Sigmoid colon (tissue), 7 donors: ENCODE results near the gene RARA. TPM values are rescaled to one million over a fixed set of nuclear protein-coding genes. Genes with fewer than 3 reads are reported as not detected.
"Not testable (repeated sequence)": the region's sequence is repeated elsewhere in the genome, so short reads cannot be mapped to it uniquely, and the experiment has no call there.

ENCODE experiments used
- DNase-seq: peaks from one replicate; pipeline ENCODE4 v3.0.0-alpha.2; 2019
- H3K27ac ChIP-seq, 4 donors: fragments of 200-600 bp; sonication (generic); one replicate each; pipeline ENCODE4 v1.5.1; 2016 to 2019; ENCODE audit warnings: mild to moderate bottlenecking in 1 of 4
- H3K27me3 ChIP-seq, 3 donors: fragments of 200-600 bp; sonication (generic); one replicate each; pipeline ENCODE4 v1.5.1; 2019; ENCODE audit warnings: mild to moderate bottlenecking in 1 of 3
- H3K36me3 ChIP-seq, 4 donors: fragments of 200-600 bp; sonication (generic); one replicate each; pipeline ENCODE4 v1.5.1; 2016 to 2019
- H3K4me1 ChIP-seq, 4 donors: fragments of 200-600 bp; sonication (generic); one replicate each; pipeline ENCODE4 v1.5.1; 2017 to 2019
- H3K4me3 ChIP-seq, 4 donors: fragments of 200-600 bp; sonication (generic); one replicate each; pipeline ENCODE4 v1.5.1; 2017 to 2019; ENCODE audit warnings: mild to moderate bottlenecking in 2 of 4, moderate library complexity in 1 of 4
- H3K9me3 ChIP-seq, 4 donors: fragments of 200-600 bp in 3 of 4; sonication (generic) in 3 of 4; one replicate each; pipeline versions ENCODE4 v1.5.1 to v1.6.1; 2013 to 2019
- CTCF ChIP-seq, 4 experiments: fragments of 450-650 bp in 3 of 4; fragments of 200-600 bp in 1 of 4; IDR thresholded peaks; one replicate each; pipeline ENCODE4 v1.5.1; 2016 to 2019; ENCODE audit warnings: antibody characterized with exemption in 4 of 4, mild to moderate bottlenecking in 3 of 4, moderate library complexity in 2 of 4
- EP300 ChIP-seq, 4 donors: sonication (generic); formaldehyde crosslinking; IDR thresholded peaks; one replicate each; pipeline ENCODE4 v1.6.1; 2017; ENCODE audit warnings: antibody characterized with exemption in 4 of 4
- POLR2A ChIP-seq, 2 donors: fragments of 450-650 bp; IDR thresholded peaks; one replicate each; pipeline ENCODE4 v1.6.1; 2016; ENCODE audit warnings: antibody characterized with exemption in 2 of 2, mild to moderate bottlenecking in 2 of 2, moderate library complexity in 2 of 2
- POLR2AphosphoS5 ChIP-seq, 4 donors: sonication (generic); formaldehyde crosslinking; IDR thresholded peaks; one replicate each; pipeline ENCODE4 v1.6.1; 2017; ENCODE audit warnings: antibody characterized with exemption in 4 of 4
- WGBS, 2 donors: extraction: QIAGEN DNeasy Blood & Tissue Kit; methylation state at CpG; one replicate each; pipeline ENCODE4 v1.1.7; 2013; 5-methylcytosine and 5-hydroxymethylcytosine counted together
- intact Hi-C: fragments of 100-400 bp; cut with DNase I; formaldehyde crosslinking; loops from one replicate; pipeline ENCODE4 v1.15.1; 2023
- polyA plus RNA-seq, 3 donors: library from polyadenylated mRNA; stranded (reverse); fragments of 200-250 nt; gene quantifications; one replicate each; pipeline ENCODE4 v1.2.3, GENCODE V29; 2013
- total RNA-seq, 4 donors: library from RNA; depleted of rRNA; stranded (reverse); fragments of >200 nt; gene quantifications; one replicate each; pipeline ENCODE4 v1.1.0, GENCODE V29; 2016
- donor health status: healthy with polysubstance abuse.
- donor health status: Bipolar disorder and iron deficiency.
- donor health status: healthy.

Gene RARA
- total and polyA plus RNA-seq, 7 donors: 15.8 to 29.6 (median 26.4) TPM

- H3K36me3 ChIP-seq: no peaks in the 10 kb centered on the region
- 55 to 60% methylated on average over 4 of the region's 4 CpGs for WGBS, 2 donors
- H3K9me3 ChIP-seq: no peaks in the 10 kb centered on the region
- H3K27ac ChIP-seq: peak overlapping the region; percentile 4 to 86 (median 82)
- no peak overlapping the region for H3K4me3 ChIP-seq
- intact Hi-C loops: loop anchor here (1.0 to 10.0 kb wide), 4 partner anchors 52 to 1362 kb away; partner anchors contain the start of gene TOP2A
- H3K27me3 ChIP-seq: no peaks in the 10 kb centered on the region
- DNase-seq: no peak
- peaks cover 0 to 64% (median 62%) of the 10 kb centered on the region in 4 donors for H3K4me1 ChIP-seq
- TF ChIP-seq POLR2A (IDR thresholded peaks at IDR 0.05) (no peak), EP300 (IDR thresholded peaks at IDR 0.05) (no peak), CTCF (IDR thresholded peaks at IDR 0.05) (peak; percentile 73 to 85 (median 76)), POLR2AphosphoS5 (IDR thresholded peaks at IDR 0.05) (no peak)
Observed at GRCh38 chr17:40303009-40303657, 5.8 kb upstream of the RARA start.

- Histone ChIP-seq H3K27me3 (no peaks in the 10 kb centered on the region), H3K27ac (peak overlapping the region; percentile 4 to 86 (median 82)), H3K4me3 (no peak overlapping the region), H3K36me3 (no peaks in the 10 kb centered on the region), H3K9me3 (no peaks in the 10 kb centered on the region), H3K4me1 (peaks cover 0 to 65% (median 63%) of the 10 kb centered on the region in 4 donors)
- peak; percentile 95 for DNase-seq
- peak; percentile 96 to 100 (median 98) for TF ChIP-seq POLR2AphosphoS5 (IDR thresholded peaks at IDR 0.05)
- no peak for TF ChIP-seq CTCF (IDR thresholded peaks at IDR 0.05)
- TF ChIP-seq EP300 (IDR thresholded peaks at IDR 0.05): peak; percentile 76 to 96 (median 87)
- TF ChIP-seq POLR2A (IDR thresholded peaks at IDR 0.05): no peak
- WGBS, 2 donors: 68 to 71% methylated on average over 5 of the region's 5 CpGs
- intact Hi-C loops: loop anchor here (1.0 to 10.0 kb wide), 4 partner anchors 51 to 1361 kb away; partner anchors contain the start of gene TOP2A
Observed at GRCh38 chr17:40303708-40304551, 5.0 kb upstream of the RARA start.

GRCh38 chr17:40304552-40304863 lies 4.5 kb upstream of the RARA start:
- H3K36me3 ChIP-seq, H3K4me3 ChIP-seq, H3K9me3 ChIP-seq, H3K27me3 ChIP-seq: not testable (repeated sequence)
- DNase-seq: peak; percentile 74
- WGBS, 2 donors: 84 to 91% methylated on average over 5 of the region's 5 CpGs
- peaks cover 0 to 65% (median 63%) of the 10 kb centered on the region in 4 donors for H3K4me1 ChIP-seq
- H3K27ac ChIP-seq: peak overlapping the region; percentile 4 to 86 (median 82)
- peak in 1 of 4 donors; percentile 27 for TF ChIP-seq POLR2AphosphoS5 (IDR thresholded peaks at IDR 0.05)
- TF ChIP-seq EP300 (IDR thresholded peaks at IDR 0.05): peak in 1 of 4 donors; percentile 23
- intact Hi-C loops: loop anchor here (5.0 to 10.0 kb wide), 3 partner anchors 113 to 1360 kb away; partner anchors contain the start of gene TOP2A

GRCh38 chr17:40304866-40305265 lies 4.1 kb upstream of the RARA start:
- not testable (repeated sequence) for H3K4me3 ChIP-seq, H3K36me3 ChIP-seq, H3K9me3 ChIP-seq, H3K27me3 ChIP-seq
- Histone ChIP-seq H3K27ac (peak overlapping the region; percentile 4 to 86 (median 82)), H3K4me1 (peaks cover 0 to 66% (median 65%) of the 10 kb centered on the region in 4 donors)
- WGBS, 2 donors: 91 to 93% methylated on average over 5 of the region's 5 CpGs
- peak; percentile 39 for DNase-seq
- intact Hi-C loops: loop anchor here (5.0 to 10.0 kb wide), 3 partner anchors 112 to 1360 kb away; partner anchors contain the start of gene TOP2A

GRCh38 chr17:40306395-40306794 lies 2.6 kb upstream of the RARA start:
- Histone ChIP-seq H3K4me3 (no peak overlapping the region), H3K27ac (peak overlapping the region in 3 of 4 donors; percentile 33 to 67 (median 62)), H3K4me1 (peaks cover 0 to 81% (median 78%) of the 10 kb centered on the region in 4 donors), H3K36me3 (no peaks in the 10 kb centered on the region), H3K27me3 (no peaks in the 10 kb centered on the region), H3K9me3 (no peaks in the 10 kb centered on the region)
- TF ChIP-seq CTCF (IDR thresholded peaks at IDR 0.05) (no peak), EP300 (IDR thresholded peaks at IDR 0.05) (no peak), POLR2A (IDR thresholded peaks at IDR 0.05) (no peak), POLR2AphosphoS5 (IDR thresholded peaks at IDR 0.05) (no peak)
- intact Hi-C loops: loop anchor here (10.0 kb wide), 1 partner anchor 1358 kb away; no protein-coding TSS in a partner anchor
- DNase-seq: no peak
- WGBS, 2 donors: 60 to 62% methylated on average over 2 of the region's 2 CpGs
